Ureter (tissue), 1 donor: ENCODE measurements around the gene ELMOD1. TPM values are rescaled to one million over a fixed set of nuclear protein-coding genes. Genes with fewer than 3 reads are reported as not detected.

ENCODE experiments used
- DNase-seq: peaks from one replicate; pipeline ENCODE4 v3.0.0-alpha.2; 2020; ENCODE audit warnings: low spot score
- total RNA-seq: library from RNA; stranded (reverse); gene quantifications from one replicate; pipeline ENCODE4 v1.2.4, GENCODE V29; 2023
- donor health status: DM: yes; HTN: yes; CAD: no.

ELMOD1 gene
- total RNA-seq, 1 donor from 2014 or later = 0.39 TPM

- no peak for DNase-seq
Observed at GRCh38 chr11:107688322-107688918, 97.5 kb downstream of the ELMOD1 start.

GRCh38 chr11:107689317-107690202 is 98.6 kb downstream of the ELMOD1 start:
- DNase-seq = peak; percentile 71

- DNase-seq = no peak
Observed at GRCh38 chr11:107691000-107691750, 100.2 kb downstream of the ELMOD1 start.

GRCh38 chr11:107695446-107695845 is 104.5 kb downstream of the ELMOD1 start:
- no peak for DNase-seq

GRCh38 chr11:107696140-107696539 is 105.2 kb downstream of the ELMOD1 start:
- DNase-seq = no peak

- DNase-seq = no peak
Observed at GRCh38 chr11:107697291-107697690, 106.3 kb downstream of the ELMOD1 start.

- DNase-seq = no peak
Observed at GRCh38 chr11:107699371-107700285, 108.7 kb downstream of the ELMOD1 start.

GRCh38 chr11:107702109-107702660 is 111.2 kb downstream of the ELMOD1 start:
- DNase-seq = no peak

GRCh38 chr11:107702723-107703122 is 111.8 kb downstream of the ELMOD1 start:
- no peak for DNase-seq

GRCh38 chr11:107704451-107704850 is 113.5 kb downstream of the ELMOD1 start:
- DNase-seq = no peak

GRCh38 chr11:107705027-107705426 is 114.1 kb downstream of the ELMOD1 start:
- DNase-seq = no peak

GRCh38 chr11:107706531-107706930 is 115.6 kb downstream of the ELMOD1 start:
- no peak for DNase-seq

- no peak for DNase-seq
Observed at GRCh38 chr11:107707215-107707671, 116.3 kb downstream of the ELMOD1 start.

GRCh38 chr11:107707807-107708206 is 116.9 kb downstream of the ELMOD1 start:
- no peak for DNase-seq

- DNase-seq = no peak
Observed at GRCh38 chr11:107708792-107709191, 117.8 kb downstream of the ELMOD1 start.

- DNase-seq = no peak
Observed at GRCh38 chr11:107710301-107710700, 119.4 kb downstream of the ELMOD1 start.

- DNase-seq = no peak
Observed at GRCh38 chr11:107711861-107712755, 121.2 kb downstream of the ELMOD1 start, which contains the start of gene SLN. SLN (minus strand) TSS chr11:107712056.

GRCh38 chr11:107713009-107713408 is 122.1 kb downstream of the ELMOD1 start:
- no peak for DNase-seq
